ENCODE measurements around the gene CHRNB1.

CHRNB1 gene

DNA sequence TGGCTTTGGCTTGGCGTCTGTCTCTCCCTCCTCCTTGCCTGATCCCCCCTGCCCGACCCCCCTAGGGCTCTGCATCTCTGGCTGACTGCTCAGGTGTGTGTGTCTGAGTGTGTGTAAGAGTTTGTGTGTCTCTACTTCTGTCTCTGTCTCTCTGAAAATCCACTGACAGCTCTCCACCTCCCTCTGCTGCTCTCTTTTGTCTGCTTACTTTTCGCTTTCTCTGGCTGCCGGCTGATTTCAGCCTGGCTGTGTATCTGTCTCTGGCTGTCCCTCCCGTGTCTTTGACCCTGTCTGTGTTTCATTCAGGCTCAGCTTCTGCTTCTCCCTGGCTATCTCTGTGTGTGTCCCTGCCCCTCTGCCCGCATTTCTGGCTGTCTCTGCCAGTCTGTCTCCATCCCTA, 28.5 kb upstream of the CHRNB1 start:
- no peak for DNase-seq

DNA sequence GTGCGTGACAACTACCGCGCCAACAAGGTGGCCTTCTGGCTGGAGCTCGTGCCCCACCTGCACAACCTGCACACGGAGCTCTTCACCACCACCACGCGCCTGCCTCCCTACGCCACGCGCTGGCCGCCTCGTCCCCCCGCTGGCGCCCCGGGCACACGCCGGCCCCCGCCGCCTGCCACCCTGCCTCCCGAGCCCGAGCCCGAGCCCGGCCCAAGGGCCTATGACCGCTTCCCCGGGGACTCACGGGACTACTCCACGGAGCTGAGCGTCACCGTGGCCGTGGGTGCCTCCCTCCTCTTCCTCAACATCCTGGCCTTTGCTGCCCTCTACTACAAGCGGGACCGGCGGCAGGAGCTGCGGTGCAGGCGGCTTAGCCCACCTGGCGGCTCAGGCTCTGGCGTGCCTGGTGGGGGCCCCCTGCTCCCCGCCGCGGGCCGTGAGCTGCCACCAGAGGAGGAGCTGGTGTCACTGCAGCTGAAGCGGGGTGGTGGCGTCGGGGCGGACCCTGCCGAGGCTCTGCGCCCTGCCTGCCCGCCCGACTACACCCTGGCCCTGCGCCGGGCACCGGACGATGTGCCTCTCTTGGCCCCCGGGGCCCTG, 27.7 kb upstream of the CHRNB1 start:
- no peak for DNase-seq

DNA sequence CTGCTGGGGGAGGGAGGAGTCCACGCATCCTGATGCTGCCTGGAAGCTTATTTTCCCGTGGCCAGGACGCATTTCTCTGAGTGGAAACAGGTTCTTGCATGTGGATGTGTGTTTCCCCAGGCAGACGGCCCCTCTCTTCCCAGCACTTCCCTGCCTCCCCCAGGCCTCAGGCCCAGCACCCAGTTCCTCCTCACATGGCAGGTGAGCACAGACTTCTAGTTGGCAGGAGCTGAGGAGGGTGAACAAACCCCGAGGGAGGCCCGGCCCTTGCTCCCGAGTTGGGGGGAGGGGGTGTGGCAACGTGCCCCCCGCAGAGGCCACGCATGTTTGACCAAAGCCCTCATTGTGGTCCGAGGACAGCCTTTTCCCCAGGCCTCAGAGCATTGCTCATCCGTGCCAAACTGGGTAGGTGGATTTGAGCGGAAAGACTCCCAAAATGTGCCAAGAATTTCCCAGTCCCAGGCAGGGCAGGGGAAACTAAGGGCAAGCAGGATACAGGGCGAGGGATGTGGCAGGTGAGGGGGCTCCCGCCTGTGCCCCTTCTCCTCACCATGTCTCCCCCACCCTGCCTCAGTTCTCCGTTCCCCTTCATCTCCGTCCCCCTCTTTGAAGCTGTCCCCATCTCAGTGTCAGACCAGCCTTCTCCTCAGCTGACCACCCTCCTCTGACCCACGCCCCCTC, 26.2 kb upstream of the CHRNB1 start:
- DNase-seq = no peak

DNA sequence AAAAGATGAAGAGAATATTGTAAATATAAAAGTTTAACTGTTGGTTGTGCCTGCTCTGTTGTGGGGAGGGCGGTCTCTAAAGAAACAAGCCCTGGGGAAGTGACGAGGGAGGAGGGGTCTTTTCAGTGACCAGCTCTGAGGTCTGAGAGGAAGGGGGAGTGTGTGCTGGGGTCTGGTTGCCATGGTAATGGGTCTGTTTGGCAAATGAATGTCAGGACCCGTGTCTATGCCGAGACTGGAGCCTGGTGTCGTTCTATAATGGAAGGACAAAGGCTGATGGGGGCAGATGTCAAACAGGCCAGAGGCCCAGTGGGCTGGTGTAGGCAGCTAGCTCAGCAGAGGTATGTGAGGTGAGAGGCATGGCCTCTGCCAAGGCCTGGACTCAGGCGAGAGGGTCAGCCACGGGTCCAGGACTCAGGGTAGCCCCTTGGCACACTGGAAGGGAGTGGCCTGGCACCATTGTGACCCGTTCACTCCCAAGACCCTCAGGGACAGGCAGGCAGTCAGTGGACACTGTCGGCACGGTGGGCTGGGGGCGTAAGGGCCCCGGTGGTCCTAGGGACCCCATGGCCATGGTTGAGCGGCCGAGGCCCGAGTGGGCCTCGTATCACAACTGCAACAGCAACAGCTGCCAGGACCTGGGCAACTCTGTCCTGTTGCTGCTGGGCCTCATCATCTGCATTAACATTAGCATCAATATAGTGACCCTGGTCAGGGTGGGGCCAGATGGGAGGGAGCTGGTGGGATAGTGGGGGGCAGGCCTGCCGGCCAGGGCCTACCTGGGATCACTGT, 24.8 kb upstream of the CHRNB1 start, which contains the start of gene SPEM1:
TSS of gene SPEM1 (plus strand) at position 506 of the 792 bp plus-strand sequence. CDS start at position 567, 61 bp downstream.
- no peak for DNase-seq

DNA sequence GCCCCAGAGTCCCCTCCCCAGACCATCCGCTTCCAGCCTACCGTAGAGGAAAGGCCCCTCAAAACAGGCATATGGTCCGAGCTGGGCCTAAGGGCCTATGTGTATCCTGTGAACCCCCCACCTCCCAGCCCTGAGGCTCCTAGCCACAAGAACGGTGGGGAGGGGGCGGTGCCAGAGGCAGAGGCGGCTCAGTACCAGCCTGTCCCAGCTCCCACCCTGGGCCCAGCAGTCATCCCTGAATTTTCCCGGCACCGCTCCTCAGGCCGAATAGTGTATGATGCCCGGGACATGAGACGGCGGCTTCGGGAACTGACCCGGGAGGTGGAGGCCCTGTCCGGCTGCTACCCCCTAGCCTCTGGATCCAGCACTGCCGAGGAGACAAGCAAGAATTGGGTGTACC, 23.7 kb upstream of the CHRNB1 start:
- DNase-seq = no peak

DNA sequence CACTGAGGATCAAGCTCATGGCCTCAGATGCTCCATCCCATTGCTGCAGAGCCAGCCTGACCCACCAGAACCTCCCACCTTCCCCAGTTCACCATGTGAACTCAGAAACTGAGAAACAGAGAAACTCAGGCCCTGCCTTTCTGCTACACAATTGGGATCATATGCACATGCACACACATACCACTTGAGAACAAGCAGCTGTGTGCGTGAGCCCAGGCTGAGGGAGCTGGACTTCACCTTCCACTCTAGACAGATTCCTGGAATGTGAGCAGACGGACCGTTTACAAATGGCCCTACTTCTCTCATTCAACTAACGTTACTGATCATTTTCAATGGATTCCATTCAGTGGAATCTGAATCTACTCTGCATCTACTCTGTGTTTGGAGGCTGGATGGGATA, 21.2 kb upstream of the CHRNB1 start:
- no peak for DNase-seq

DNA sequence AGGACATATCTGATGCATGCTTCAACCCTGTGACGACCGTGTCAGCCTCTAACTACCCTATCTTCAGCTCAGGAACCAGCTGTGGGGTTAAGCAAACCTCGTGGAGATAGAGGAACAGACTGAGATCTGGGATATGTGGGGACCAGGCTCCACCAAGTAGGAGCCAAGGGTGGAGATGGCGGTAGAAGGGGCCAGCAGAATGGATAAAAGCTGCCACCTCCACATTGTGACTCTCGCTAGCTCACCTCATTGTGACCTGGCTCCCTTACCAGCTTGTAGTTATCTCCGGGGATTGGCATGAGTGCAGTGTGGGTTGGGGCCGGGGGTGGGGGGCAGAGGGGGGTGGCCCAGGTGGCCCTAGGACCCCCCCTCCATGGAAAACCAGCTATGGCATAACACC, 19.5 kb upstream of the CHRNB1 start, which contains the start of gene SPEM2:
TSS of gene SPEM2 (plus strand) at position 301 of the 400 bp plus-strand sequence. CDS start at position 374, 73 bp downstream.
- no peak for DNase-seq

DNA sequence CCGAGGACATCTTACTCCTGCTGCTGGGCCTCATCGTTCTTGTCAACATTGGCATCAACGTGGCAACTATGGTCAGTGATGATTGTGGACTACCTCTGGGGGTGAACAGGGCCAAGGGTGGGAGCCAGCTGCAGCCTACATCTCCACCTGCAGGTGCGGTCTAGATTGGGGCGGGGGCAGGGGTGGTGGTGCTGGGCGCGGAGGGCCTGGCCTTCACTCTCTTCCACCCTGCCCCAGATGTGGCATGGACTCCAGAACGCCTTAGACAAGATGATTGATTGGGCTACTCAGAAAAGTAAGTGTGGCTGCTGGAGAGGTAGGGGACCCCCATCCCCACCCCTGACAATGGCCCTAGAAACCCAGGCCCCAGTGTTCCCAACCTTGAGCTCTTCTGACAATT, 19.1 kb upstream of the CHRNB1 start:
- DNase-seq = no peak

DNA sequence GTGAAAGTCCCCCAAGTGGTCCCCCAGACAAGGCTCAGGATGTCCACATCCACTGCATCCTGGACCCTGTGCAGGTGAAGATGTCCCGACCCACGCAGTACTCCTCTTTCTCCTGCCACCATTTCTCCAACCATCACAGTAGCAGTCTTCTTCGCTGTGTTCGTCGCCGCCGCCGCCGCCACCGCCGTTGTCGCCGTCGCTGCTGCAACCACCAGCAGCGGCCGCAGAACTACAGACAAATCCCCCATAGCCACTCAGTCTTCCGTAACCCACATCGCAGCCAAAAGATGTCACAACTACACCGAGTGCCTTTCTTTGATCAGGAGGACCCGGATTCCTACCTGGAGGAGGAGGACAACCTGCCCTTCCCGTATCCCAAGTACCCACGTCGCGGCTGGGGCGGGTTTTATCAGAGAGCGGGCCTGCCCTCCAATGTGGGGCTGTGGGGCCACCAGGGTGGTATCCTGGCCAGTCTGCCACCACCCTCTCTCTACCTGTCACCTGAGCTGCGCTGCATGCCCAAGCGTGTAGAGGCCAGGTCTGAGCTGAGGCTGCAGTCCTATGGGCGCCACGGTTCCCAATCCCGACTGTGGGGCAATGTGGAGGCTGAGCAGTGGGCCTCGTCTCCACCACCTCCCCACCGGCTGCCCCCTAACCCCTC, 18.5 kb upstream of the CHRNB1 start:
- no peak for DNase-seq

DNA sequence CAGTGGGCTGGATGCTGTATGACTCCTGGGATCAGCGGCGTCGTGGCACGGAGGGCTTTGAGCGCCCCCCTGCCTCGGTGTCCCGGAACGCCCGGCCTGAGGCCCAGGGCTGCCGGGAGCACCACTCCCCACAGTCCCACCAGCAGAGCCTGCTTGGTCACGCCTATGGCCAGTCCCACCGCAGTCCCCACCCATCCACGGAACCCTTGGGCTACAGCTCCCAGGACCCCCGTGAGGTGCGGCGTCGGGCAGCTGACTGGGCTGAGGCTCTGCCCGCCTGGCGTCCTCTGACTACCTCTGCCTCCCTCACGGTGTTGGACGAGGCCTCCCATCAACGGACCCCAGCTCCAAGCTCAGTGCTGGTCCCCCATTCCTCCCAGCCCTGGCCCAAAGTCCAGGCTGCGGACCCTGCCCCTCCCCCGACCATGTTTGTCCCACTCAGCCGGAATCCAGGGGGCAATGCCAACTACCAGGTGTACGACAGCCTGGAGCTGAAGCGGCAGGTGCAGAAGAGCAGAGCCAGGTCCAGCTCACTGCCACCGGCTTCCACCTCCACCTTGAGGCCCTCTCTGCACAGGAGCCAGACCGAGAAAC, 17.9 kb upstream of the CHRNB1 start:
- no peak for DNase-seq

DNA sequence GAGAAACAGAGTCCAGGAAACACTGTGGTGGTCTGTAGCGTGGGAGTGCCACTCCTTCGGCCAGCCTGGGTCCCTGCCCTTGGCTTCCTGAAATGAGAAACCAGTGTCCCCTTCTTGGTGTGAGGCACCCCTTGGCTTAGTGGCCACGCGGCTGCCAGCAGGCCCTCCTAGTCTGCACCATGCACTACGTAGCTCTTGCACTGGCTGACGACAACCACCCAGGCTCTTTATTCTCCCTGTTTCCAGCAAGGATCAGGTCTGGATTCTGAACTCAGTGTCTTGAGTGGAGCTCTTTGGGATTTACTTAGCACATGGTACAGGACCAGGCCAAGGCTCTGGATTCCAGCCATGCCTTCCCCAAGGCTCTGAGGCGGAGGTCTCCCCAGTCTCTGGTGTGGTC, 17.3 kb upstream of the CHRNB1 start:
- DNase-seq = no peak

DNA sequence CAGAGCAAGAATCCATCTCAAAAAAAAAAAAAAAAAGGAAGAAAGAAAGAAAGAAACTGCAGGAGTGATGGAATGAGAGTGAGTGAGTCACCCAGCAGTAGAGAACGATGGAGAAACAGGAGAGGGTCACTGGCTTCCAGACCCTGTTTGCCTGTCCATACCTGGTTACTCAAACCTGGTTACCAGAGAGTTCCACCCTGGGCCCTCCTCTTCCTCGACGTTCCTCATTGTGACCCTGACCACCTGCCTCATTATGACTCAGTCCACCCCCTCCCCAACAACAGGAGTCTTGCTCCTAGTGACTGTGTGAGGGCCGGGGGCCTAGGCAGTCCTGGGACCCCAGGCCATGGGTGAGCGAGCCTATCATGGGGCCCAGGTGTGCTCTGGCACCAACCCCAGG, 16.3 kb upstream of the CHRNB1 start, which contains the start of gene SPEM3:
TSS of gene SPEM3 (plus strand) at position 301 of the 400 bp plus-strand sequence. CDS start at position 347, 46 bp downstream.
- no peak for DNase-seq

DNA sequence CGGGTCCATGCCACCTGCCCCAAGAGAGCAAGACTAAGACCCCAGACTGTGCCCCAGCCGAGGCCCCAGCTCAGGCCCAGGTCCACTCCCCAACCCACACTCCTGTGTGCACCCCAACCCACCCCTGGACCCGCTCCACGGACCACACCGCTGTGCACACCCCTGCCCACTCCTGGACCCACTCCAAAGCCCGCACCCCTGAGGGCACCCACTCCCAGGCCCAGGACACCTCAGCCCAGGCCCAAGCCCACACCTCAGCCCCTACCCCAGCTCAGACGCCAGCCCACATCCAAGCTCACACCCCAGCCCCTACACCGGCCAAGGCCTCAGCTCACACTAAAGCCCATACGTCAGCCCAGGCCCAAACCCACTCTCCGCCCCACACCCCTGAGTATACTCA, 15.1 kb upstream of the CHRNB1 start:
- no peak for DNase-seq

DNA sequence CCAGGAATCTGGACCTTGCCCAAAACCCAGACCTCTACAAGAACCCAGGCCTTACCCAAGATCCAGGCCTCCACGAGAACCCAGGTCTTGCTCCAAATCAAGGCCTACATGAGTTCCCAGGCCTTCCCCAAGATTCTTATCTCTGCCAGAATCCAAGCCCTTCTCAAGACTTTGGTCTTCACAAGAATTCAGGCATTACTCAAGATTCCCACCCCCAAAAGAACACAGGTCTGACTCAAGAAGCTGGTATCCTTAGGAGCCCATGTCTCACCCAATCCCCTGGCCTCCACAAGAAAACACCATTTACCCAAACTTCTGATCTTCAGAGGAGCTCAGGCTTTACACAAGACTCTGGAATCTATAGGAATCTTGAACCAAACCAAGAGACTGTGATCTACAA, 13.6 kb upstream of the CHRNB1 start:
- no peak for DNase-seq

DNA sequence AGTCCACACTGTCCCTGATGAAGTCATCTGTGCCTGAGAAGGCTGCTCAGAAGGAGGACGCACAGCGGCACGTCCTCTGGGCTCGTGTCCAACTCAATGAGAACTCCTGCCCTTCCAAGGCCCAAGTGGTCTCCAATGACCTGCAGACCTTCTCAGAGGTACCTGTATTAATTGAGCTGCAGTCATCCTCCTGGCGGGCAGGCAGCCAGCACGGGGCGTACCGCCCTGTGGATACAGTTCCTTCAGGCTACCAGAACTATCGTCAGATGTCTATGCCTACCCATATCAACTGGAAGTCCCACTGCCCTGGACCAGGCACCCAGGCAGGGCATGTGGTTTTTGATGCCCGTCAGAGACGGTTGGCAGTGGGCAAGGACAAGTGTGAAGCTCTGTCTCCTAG, 12.6 kb upstream of the CHRNB1 start:
- DNase-seq = no peak

DNA sequence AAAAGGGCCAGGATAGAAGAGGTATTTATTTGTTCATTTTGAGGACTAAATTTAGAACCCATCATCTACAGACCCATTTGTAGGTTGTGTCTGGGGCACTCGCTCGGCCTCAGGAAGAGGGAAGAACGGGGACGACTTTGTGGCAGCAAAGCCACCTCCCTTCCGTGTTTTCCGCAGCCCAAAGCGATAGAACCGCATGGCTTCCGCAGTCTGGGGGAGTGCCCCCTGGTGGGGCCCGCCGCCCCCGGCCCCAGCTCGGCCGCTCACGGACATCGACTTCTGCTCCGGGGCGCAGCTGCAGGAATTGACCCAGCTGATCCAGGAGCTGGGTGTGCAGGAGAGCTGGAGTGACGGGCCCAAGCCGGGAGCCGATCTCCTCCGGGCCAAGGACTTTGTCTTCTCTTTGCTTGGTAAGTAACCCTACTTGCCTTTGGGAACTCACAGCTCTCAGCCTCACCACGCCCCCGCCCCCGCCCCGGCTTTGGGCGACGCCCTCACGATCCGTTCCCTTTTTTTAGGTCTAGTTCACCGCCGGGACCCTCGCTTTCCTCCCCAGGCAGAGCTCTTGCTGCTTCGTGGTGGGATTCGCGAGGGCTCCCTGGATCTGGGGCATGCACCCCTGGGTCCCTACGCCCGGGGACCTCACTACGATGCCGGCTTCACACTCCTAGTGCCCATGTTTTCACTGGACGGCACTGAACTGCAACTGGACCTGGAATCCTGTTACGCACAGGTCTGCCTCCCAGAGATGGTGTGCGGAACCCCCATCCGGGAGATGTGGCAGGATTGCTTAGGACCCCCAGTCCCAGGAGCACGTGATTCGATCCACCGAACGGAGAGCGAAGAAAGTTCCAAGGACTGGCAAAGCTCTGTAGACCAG, 8.9 kb upstream of the CHRNB1 start:
- DNase-seq = peak; percentile 81 to 83

DNA sequence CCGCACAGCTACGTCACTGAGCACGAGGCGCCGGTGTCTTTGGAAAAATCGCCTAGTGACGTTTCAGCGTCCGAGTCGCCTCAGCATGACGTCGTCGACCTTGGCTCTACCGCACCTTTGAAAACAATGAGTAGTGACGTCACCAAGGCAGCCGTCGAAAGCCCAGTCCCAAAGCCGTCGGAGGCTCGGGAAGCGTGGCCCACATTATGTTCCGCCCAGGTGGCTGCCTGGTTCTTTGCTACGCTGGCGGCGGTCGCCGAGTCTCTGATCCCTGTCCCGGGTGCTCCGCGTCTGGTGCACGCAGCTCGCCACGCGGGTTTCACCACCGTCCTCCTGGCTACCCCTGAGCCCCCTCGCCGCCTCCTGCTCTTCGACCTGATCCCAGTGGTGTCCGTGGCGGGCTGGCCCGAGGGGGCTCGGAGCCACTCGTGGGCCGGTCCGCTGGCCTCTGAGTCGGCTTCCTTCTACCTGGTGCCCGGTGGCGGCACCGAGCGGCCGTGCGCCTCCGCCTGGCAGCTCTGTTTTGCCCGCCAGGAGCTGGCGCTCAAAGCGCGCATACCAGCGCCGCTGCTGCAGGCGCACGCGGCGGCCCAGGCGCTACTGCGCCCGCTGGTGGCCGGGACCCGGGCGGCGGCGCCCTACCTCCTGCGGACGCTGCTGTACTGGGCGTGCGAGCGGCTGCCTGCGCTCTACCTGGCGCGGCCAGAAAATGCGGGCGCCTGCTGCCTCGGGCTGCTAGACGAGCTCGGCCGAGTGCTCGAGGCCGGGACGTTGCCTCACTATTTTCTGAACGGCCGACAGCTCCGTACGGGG, 8.1 kb upstream of the CHRNB1 start:
- DNase-seq = peak; percentile 82 to 91

DNA sequence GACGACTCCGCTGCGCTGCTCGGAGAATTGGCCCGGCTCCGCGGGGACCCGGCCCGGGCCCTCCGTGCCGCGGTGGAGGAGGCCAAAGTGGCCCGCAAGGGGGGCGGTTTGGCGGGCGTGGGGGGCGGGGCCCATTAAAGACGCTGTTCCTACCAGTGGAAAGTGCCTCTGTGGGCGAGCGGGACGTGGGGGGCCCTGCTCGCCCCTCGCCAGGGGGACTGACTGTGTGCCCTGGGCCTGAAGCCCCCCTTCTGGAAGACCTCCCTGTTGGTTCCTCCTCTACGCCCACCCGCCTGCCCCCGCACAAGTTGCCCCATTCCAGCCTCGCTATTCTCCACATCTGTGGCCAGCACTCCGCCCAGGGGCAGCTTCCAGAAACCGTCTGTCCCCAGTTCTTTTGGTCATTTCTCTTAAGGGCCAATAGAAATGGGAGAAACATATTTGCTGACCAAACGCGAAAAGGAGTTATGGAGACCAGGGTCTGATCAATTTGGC, 7.4 kb upstream of the CHRNB1 start:
- DNase-seq = no peak

DNA sequence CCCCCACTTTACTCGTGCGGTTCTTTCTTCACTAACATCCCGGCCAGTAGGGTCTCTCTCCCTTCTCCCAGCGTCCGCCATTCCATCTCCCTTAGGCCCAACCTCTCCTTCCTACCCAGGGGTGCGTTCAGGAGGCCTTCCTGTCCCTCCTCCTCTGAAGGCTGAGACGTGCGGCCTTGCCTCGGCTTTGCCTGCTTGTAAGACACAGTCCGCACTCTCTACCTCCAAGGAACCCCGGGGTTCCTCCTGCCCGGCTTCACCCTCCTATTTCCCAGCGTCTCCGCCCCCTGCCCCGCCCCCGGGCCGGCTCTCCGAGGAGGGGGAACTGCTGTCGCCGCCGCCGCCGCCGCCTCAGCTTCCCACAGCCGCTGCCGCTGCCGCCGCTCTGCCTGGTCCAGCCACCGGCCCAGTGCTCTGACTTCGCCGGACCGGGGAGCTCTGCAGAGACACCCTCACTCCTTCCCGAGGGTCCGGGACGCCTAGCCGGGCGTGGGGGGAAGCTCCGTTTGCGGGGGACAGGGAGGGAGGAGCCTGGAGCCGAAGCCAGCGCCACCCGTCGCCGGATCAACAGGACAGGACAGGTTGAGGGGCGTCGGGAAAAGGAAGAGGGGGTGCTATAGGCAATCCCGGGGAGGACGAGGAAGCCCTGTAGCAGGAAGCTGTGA, 6.8 kb upstream of the CHRNB1 start:
- DNase-seq = peak; percentile 72 to 79
